ENCODE measurements around the gene SPARCL1.

GRCh38 chr4:87532109-87532508 is 2.9 kb upstream of the SPARCL1 start:
- TF ChIP-seq BACH2 (CRISPR knock-in tag; IDR thresholded peaks at IDR 0.05; ENCODE audit: borderline replicate concordance): no peak
- no peak for TF ChIP-seq CREB5 (CRISPR knock-in tag; IDR thresholded peaks at IDR 0.05; ENCODE audit: low read depth)
- TF ChIP-seq ESRRG (CRISPR knock-in tag; IDR thresholded peaks at IDR 0.05): no peak
- no peak for TF ChIP-seq ZNF565 (CRISPR knock-in tag; conservative IDR thresholded peaks at IDR 0.05; ENCODE audit: low read depth)
- no peak for TF ChIP-seq ARNTL (CRISPR knock-in tag; IDR thresholded peaks at IDR 0.05; ENCODE audit: borderline replicate concordance, low read depth)
- no peak for TF ChIP-seq CSRNP3 (CRISPR knock-in tag; IDR thresholded peaks at IDR 0.05)
- TF ChIP-seq ZNF70 (CRISPR knock-in tag; IDR thresholded peaks at IDR 0.05): no peak
- TF ChIP-seq ZFP3 (CRISPR knock-in tag; IDR thresholded peaks at IDR 0.05): no peak

Measured in SK-N-SH treated with all-trans-retinoic acid at 6 μM for 48 hours (cell line).